GM12878 (cell line): ENCODE measurements around the gene ZMYM1.

Experiments used
- EZH2 ChIP-seq: IDR thresholded peaks from 2 replicates; pipeline ENCODE4 v1.6.1; 2012; ENCODE audit warnings: low read depth, mild to moderate bottlenecking, control low read depth, inconsistent platforms, low read length, borderline replicate concordance; ENCODE audit not compliant: control insufficient read depth
- MYC ChIP-seq: IDR thresholded peaks from 2 replicates; pipeline ENCODE4 v1.6.1; 2011; ENCODE audit warnings: mild to moderate bottlenecking, low read length, moderate library complexity, inconsistent platforms; ENCODE audit not compliant: insufficient read depth, insufficient replicate concordance, insufficient read length, severe bottlenecking
- POLR2A ChIP-seq: IDR thresholded peaks from 2 replicates; pipeline ENCODE4 v1.6.1; 2011; ENCODE audit warnings: low read depth, mild to moderate bottlenecking, low read length
- RAD21 ChIP-seq: IDR thresholded peaks from 2 replicates; pipeline ENCODE4 v1.6.1; 2011; ENCODE audit warnings: mild to moderate bottlenecking, low read depth, low read length, moderate library complexity; ENCODE audit not compliant: insufficient read depth
- RCOR1 ChIP-seq: conservative IDR thresholded peaks from 2 replicates; pipeline ENCODE4 v1.6.1; 2012; ENCODE audit warnings: low read depth, low read length, improper control_type of control experiment
- SRF ChIP-seq, 2 experiments: IDR thresholded peaks; 2 replicates each; pipeline ENCODE4 v1.6.1; 2011; ENCODE audit warnings: low read depth in 2 of 2, low read length in 2 of 2, mild to moderate bottlenecking in 1 of 2, moderate library complexity in 1 of 2
- YY1 ChIP-seq: IDR thresholded peaks from 2 replicates; pipeline ENCODE4 v1.6.1; 2011; ENCODE audit warnings: low read depth, mild to moderate bottlenecking, low read length
- TF ChIP-seq, protein P1 (sequence below), 3 experiments: IDR thresholded peaks in 2 of 3; conservative IDR thresholded peaks in 1 of 3; 2 replicates each; pipeline ENCODE4 v1.5.1; 2011; ENCODE audit warnings: low read depth in 3 of 3, low read length in 3 of 3, mild to moderate bottlenecking in 3 of 3, control low read depth in 2 of 3, moderate library complexity in 2 of 3, inconsistent platforms in 1 of 3, mixed read lengths in 1 of 3; ENCODE audit not compliant: control insufficient read depth in 2 of 3, insufficient read depth in 1 of 3; ENCODE audit errors: extremely low read depth in 1 of 3

- no peak for TF ChIP-seq SRF (IDR thresholded peaks at IDR 0.05; ENCODE audit: low read depth in 2 of 2, low read length in 2 of 2)
- TF ChIP-seq, protein P1, sequence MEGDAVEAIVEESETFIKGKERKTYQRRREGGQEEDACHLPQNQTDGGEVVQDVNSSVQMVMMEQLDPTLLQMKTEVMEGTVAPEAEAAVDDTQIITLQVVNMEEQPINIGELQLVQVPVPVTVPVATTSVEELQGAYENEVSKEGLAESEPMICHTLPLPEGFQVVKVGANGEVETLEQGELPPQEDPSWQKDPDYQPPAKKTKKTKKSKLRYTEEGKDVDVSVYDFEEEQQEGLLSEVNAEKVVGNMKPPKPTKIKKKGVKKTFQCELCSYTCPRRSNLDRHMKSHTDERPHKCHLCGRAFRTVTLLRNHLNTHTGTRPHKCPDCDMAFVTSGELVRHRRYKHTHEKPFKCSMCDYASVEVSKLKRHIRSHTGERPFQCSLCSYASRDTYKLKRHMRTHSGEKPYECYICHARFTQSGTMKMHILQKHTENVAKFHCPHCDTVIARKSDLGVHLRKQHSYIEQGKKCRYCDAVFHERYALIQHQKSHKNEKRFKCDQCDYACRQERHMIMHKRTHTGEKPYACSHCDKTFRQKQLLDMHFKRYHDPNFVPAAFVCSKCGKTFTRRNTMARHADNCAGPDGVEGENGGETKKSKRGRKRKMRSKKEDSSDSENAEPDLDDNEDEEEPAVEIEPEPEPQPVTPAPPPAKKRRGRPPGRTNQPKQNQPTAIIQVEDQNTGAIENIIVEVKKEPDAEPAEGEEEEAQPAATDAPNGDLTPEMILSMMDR (IDR thresholded peaks at IDR 0.05 in 2 of 3, conservative IDR thresholded peaks at IDR 0.05 in 1 of 3; ENCODE audit: control insufficient read depth in 2 of 3, extremely low read depth in 1 of 3, insufficient read depth in 1 of 3, low read depth in 3 of 3, low read length in 3 of 3): no peak
- no peak for TF ChIP-seq POLR2A
- no peak for TF ChIP-seq RCOR1
- no peak for TF ChIP-seq EZH2
- TF ChIP-seq RAD21: no peak
- no peak for TF ChIP-seq MYC
- TF ChIP-seq YY1: no peak
These were observed 49.4 kb upstream of the ZMYM1 start for GRCh38 chr1:35029761-35030160.
